Activated CD4-positive, alpha-beta T cell treated with anti-CD3 and anti-CD28 coated beads for 36 hours (primary cell): ENCODE results near the gene PDCD6IP. TPM values are rescaled to one million over a fixed set of nuclear protein-coding genes. Genes with fewer than 3 reads are reported as not detected.

ENCODE experiments used
- ATAC-seq: fragments of 200-7000 bp; cut with Tn5 transposase; one replicate; pipeline ENCODE4 v1.10.0; 2021; ENCODE audit warnings: mild to moderate bottlenecking, moderate library complexity
- CTCF ChIA-PET: fragments of 350-600 bp; sonication (Branson Sonifier 250); formaldehyde crosslinking; loops from one replicate; lab custom pipeline; 2021; ENCODE audit warnings: antibody characterized with exemption; lab: Charles Lee
- POLR2A ChIA-PET: fragments of 350-600 bp; sonication (Branson Sonifier 250); formaldehyde crosslinking; loops from one replicate; lab custom pipeline; 2021; ENCODE audit warnings: antibody characterized with exemption, inconsistent platforms; lab: Charles Lee
- DNase-seq: peaks from one replicate; pipeline ENCODE4 v3.0.0-alpha.2; 2020
- H3K27ac Mint-ChIP-seq: one replicate; pipeline ENCODE4 v1.8.0; 2021; ENCODE audit warnings: mixed read lengths
- H3K27me3 Mint-ChIP-seq: one replicate; pipeline ENCODE4 v1.8.0; 2021; ENCODE audit warnings: mixed read lengths
- H3K36me3 Mint-ChIP-seq: one replicate; pipeline ENCODE4 v1.8.0; 2021; ENCODE audit warnings: low read depth, mixed read lengths
- H3K4me1 Mint-ChIP-seq: one replicate; pipeline ENCODE4 v1.8.0; 2021; ENCODE audit warnings: mixed read lengths
- H3K4me3 Mint-ChIP-seq: one replicate; pipeline ENCODE4 v1.8.0; 2021; ENCODE audit warnings: mild to moderate bottlenecking, moderate library complexity, mixed read lengths
- H3K9me3 Mint-ChIP-seq: one replicate; pipeline ENCODE4 v1.8.0; 2021; ENCODE audit warnings: low read depth, mixed read lengths
- intact Hi-C, 2 experiments: fragments of 100-400 bp; cut with DNase I in 1 of 2; cut with micrococcal nuclease in 1 of 2; formaldehyde crosslinking; loops; one replicate each; pipeline versions ENCODE4 v1.14.2 to v1.15.1; 2022 to 2024; cut with DNase I, micrococcal nuclease
- total RNA-seq, 2 experiments: library from RNA; stranded (reverse); gene quantifications; one replicate each; pipeline ENCODE4 v1.2.3, GENCODE V29; 2021

PDCD6IP gene
- total RNA-seq, 2 experiments from 2014 or later = 141 to 150 TPM

DNA sequence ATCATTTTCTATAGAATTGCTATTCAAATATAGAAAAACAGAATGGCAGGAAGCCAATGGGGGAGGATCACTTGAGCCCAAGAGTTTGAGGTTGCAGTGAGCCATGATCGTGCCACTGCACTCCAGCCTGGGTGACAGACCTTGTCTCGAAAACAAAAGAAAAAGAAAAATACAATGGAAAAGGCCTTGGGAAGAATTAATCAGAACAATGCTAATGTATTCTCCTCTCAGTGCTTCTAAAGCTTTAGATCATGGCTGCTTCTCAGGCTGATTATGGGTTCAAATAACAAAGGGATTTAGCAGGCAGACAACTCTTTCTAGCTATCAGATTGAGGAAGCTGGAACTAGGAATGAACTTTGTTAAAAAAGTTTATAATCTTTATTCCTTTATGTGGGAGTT lies 115.8 kb downstream of the PDCD6IP start:
- Mint-ChIP-seq H3K27ac (no peak overlapping the region), H3K36me3 (no peaks in the 10 kb centered on the region), H3K4me3 (no peak overlapping the region), H3K4me1 (peaks cover 4% of the 10 kb centered on the region), H3K9me3 (no peaks in the 10 kb centered on the region), H3K27me3 (peaks cover 2% of the 10 kb centered on the region)
- no peak for DNase-seq
- no peak for ATAC-seq
- intact Hi-C loops = no loop called here
- ChIA-PET POLR2A (no interaction called here), CTCF (interaction anchor here (0.9 kb wide), 1 partner anchor 31 kb away, joined by 3 read pairs; no protein-coding TSS in a partner anchor)

DNA sequence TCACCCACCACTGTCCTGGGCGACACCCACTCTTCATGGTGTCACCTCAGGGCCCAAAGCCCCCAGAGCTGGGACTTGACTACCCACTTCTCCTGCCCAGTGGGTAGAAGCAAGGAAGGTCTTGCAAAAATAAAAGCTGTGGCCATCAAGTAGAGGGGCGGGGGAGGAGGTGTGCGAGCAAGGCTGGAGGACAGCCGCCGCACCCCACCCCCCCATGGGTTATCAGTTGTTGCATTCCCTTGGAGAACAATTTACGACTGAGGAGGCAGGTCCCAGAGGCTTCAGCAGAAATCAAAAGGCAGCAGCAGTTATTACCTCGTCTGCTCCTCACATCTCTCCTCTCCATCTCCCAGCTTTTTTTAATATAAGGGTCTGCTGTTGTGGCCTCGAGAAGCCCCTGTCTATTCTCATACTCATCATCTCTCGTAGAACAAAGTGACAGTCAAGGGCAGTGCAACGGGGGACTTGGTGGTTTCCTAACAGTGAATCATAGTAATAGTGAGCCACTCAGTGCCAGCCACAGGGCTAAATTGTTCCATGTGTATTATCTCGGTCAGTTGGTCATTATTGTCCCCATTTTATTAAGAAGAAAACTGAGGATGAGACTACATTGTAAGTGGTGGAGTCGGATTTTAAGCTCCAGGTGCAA lies 116.4 kb downstream of the PDCD6IP start:
- H3K9me3 Mint-ChIP-seq = no peaks in the 10 kb centered on the region
- ChIA-PET POLR2A (no interaction called here), CTCF (interaction anchor here (0.5 to 1.5 kb wide), 6 partner anchors 9 to 769 kb away, joined by 3 to 4 read pairs (median 3); no protein-coding TSS in a partner anchor)
- DNase-seq (no peak), ATAC-seq (no peak)
- H3K4me1 Mint-ChIP-seq = peaks cover 4% of the 10 kb centered on the region
- no peaks in the 10 kb centered on the region for H3K36me3 Mint-ChIP-seq
- peaks cover 2% of the 10 kb centered on the region for H3K27me3 Mint-ChIP-seq
- intact Hi-C loops = no loop called here
- no peak overlapping the region for H3K27ac Mint-ChIP-seq
- no peak overlapping the region for H3K4me3 Mint-ChIP-seq

DNA sequence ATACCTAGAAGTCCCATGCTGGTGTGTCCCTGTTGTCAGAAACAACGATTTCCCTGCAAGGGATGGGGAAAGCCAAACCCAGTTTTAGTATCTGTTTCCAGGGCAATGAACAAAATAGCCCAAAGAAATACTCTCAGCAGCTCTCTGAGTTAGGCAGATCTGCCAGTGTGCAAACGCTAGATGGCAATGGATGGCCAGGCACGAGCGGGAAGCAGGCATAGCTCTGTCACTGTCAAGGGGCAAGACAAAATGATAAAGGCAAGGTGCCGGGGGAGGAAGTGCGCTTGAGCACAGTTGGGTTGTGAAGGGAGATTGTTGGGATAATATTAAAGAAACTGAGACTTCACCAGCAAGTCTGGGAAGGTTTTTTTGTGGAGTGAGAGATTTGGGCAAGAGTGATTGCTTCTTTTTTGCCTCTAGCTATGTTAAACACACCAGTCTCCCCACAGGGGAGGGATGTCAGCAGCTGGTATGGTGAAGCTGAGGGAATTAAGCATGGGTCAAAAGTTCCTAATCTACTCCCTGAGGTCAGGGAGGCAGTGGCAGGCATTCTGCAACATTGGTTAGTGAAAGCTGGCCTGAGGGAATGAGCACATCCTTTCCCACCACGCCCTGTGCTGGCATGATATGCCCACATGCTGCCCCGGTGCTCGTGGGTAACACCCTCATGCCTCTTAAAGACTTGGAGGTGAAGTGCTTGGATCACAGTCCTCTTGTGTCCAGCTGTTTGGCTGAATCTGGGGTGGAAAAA lies 117.5 kb downstream of the PDCD6IP start:
- CTCF ChIA-PET = interaction anchor here (1.1 to 1.5 kb wide), 5 partner anchors 10 to 768 kb away, joined by 3 to 4 read pairs (median 3); no protein-coding TSS in a partner anchor
- ATAC-seq (no peak), DNase-seq (peak; percentile 54)

DNA sequence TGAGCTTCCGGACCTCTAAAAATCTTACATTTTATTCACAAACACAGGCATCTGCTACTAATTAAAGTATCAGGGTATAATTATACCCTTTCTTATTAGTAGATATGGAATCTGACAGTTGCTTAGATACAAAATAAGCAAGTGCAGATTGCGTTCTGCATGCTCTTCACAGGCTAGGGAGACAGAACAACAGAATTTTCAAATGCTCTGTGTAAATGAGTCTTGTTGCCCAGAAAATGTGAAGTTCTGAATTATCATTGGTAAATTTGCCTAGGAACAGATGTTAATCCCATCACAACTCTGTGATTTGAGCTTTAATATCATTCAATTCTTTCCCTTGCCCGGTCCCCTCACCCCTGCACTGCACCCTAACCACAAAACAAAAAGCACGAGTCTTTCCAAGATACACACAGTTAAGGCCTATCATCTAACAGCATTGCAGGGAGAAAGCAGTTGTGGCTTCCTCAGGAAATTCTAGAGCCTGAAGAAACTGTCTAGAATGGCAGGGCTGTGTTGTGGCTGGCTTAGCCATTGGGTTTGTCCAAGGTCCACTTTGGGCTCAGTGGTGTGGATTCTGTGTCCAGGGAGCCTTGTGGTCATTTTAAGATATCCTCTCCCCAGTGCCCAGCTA lies 119.8 kb downstream of the PDCD6IP start:
- intact Hi-C loops = no loop called here

More for the DNA sequence above, 117.5 kb downstream of the PDCD6IP start:
- Mint-ChIP-seq H3K27me3 (peaks cover 2% of the 10 kb centered on the region), H3K4me3 (no peak overlapping the region), H3K36me3 (no peaks in the 10 kb centered on the region), H3K27ac (no peak overlapping the region), H3K4me1 (peaks cover 4% of the 10 kb centered on the region), H3K9me3 (no peaks in the 10 kb centered on the region)
- POLR2A ChIA-PET = no interaction called here
- intact Hi-C loops = no loop called here

More for the DNA sequence above, 119.8 kb downstream of the PDCD6IP start:
- no peaks in the 10 kb centered on the region for H3K9me3 Mint-ChIP-seq
- ATAC-seq (no peak), DNase-seq (no peak)
- CTCF ChIA-PET = no interaction called here
- POLR2A ChIA-PET = no interaction called here
- H3K4me1 Mint-ChIP-seq = no peaks in the 10 kb centered on the region
- H3K27me3 Mint-ChIP-seq = peaks cover 2% of the 10 kb centered on the region
- no peak overlapping the region for H3K27ac Mint-ChIP-seq
- H3K36me3 Mint-ChIP-seq = no peaks in the 10 kb centered on the region
- H3K4me3 Mint-ChIP-seq = no peak overlapping the region

Other genes with a start within 250 kb of the PDCD6IP start
- 10 to 100 TPM; 45.5 to 68.5 TPM for gene CLASP2, start 80.4 kb upstream of the PDCD6IP start, total RNA-seq